Measurements from ENCODE around the gene MAB21L1.

- no peak for TF ChIP-seq TAF1 (IDR thresholded peaks at IDR 0.05; ENCODE audit: low read depth, low read length)
- TF ChIP-seq POLR2A (IDR thresholded peaks at IDR 0.05; ENCODE audit: low read depth, low read length), result no peak
- no peak for TF ChIP-seq SPI1 (IDR thresholded peaks at IDR 0.05; ENCODE audit: low read depth, low read length)
- no peak for TF ChIP-seq POLR2AphosphoS5 (IDR thresholded peaks at IDR 0.05; ENCODE audit: low read depth, low read length)
- TF ChIP-seq POU2F2 (IDR thresholded peaks at IDR 0.05; ENCODE audit: low read depth, low read length), result no peak
- TF ChIP-seq PAX5 (IDR thresholded peaks at IDR 0.05; ENCODE audit: insufficient read depth, low read length, severe bottlenecking), result no peak
These were observed 19.5 kb upstream of the MAB21L1 start for GRCh38 chr13:35496006-35496405.

Measured in GM12891 (cell line).